HEK293 (cell line): Measurements from ENCODE around the gene SUGP2.

ENCODE experiments used
- CTCF ChIA-PET: fragments of 350-600 bp; formaldehyde crosslinking; extraction: SDS; loops from one replicate; lab custom pipeline; 2021; ENCODE audit warnings: antibody characterized with exemption; lab: Yijun Ruan, JAX
- POLR2A ChIA-PET: fragments of 300-600 bp; formaldehyde crosslinking; extraction: SDS; loops from one replicate; lab custom pipeline; 2020; ENCODE audit warnings: antibody characterized with exemption, inconsistent platforms; lab: Yijun Ruan, JAX
- H3K27ac ChIP-seq: fragments of 200-500 bp; sonication (Bioruptor generic); 2 replicates; pipeline ENCODE4 v1.5.1; 2014; ENCODE audit warnings: low read depth, low read length, control low read depth, inconsistent platforms; ENCODE audit errors: extremely low read depth
- H3K36me3 ChIP-seq, 2 experiments: fragments of 200-500 bp in 1 of 2; sonication (Bioruptor generic) in 1 of 2; 1 replicate in 1 of 2; 2 replicates in 1 of 2; pipeline ENCODE4 v1.5.1; 2014 to 2017; ENCODE audit warnings: inconsistent platforms in 2 of 2, low read length in 2 of 2; ENCODE audit not compliant: control insufficient read depth in 2 of 2, insufficient read depth in 1 of 2
- H3K4me1 ChIP-seq: fragments of 200-500 bp; sonication (Bioruptor generic); 2 replicates; pipeline ENCODE4 v1.5.1; 2014; ENCODE audit warnings: mild to moderate bottlenecking, low read length, inconsistent platforms; ENCODE audit not compliant: control insufficient read depth, insufficient read depth
- H3K4me3 ChIP-seq: 2 replicates; pipeline ENCODE4 v1.5.1; 2011; ENCODE audit warnings: low read depth, mild to moderate bottlenecking, control low read depth, low read length, moderate library complexity
- H3K9me3 ChIP-seq: fragments of 200-500 bp; sonication (Bioruptor generic); 2 replicates; pipeline ENCODE4 v1.5.1; 2014; ENCODE audit warnings: low read depth, low read length, inconsistent platforms; ENCODE audit not compliant: control insufficient read depth, insufficient read depth
- HOXD13 ChIP-seq: sonication (generic); formaldehyde crosslinking; IDR thresholded peaks from 2 replicates; pipeline ENCODE4 v1.8.0; 2022; ENCODE audit warnings: missing genetic modification reagents, borderline replicate concordance
- KLF16 ChIP-seq: fragments of 450-650 bp; formaldehyde crosslinking; IDR thresholded peaks from 2 replicates; pipeline ENCODE4 v1.5.1; 2017; ENCODE audit warnings: missing biosample characterization, missing genetic modification characterization
- KLF17 ChIP-seq: fragments of 450-650 bp; formaldehyde crosslinking; IDR thresholded peaks from 2 replicates; pipeline ENCODE4 v1.5.1; 2016; ENCODE audit warnings: missing biosample characterization, missing genetic modification characterization
- KLF8 ChIP-seq: fragments of 450-650 bp; formaldehyde crosslinking; IDR thresholded peaks from 2 replicates; pipeline ENCODE4 v1.5.1; 2016; ENCODE audit warnings: missing biosample characterization, missing genetic modification characterization
- MEIS1 ChIP-seq: sonication (generic); formaldehyde crosslinking; IDR thresholded peaks from 2 replicates; pipeline ENCODE4 v1.8.1; 2022; ENCODE audit warnings: missing genetic modification reagents, mild to moderate bottlenecking, borderline replicate concordance
- TRIM28 ChIP-seq: IDR thresholded peaks from 2 replicates; pipeline ENCODE4 v1.6.1; 2011; ENCODE audit warnings: low read length, control low read depth, borderline replicate concordance
- ZBTB20 ChIP-seq: fragments of 450-650 bp; formaldehyde crosslinking; IDR thresholded peaks from 2 replicates; pipeline ENCODE4 v1.5.1; 2016; ENCODE audit warnings: missing biosample characterization, missing genetic modification characterization
- ZBTB44 ChIP-seq: fragments of 450-650 bp; IDR thresholded peaks from 2 replicates; pipeline ENCODE4 v1.5.1; 2018; ENCODE audit warnings: missing biosample characterization, mild to moderate bottlenecking, missing genetic modification characterization
- ZBTB49 ChIP-seq: fragments of 450-650 bp; formaldehyde crosslinking; IDR thresholded peaks from 2 replicates; pipeline ENCODE4 v1.5.1; 2016; ENCODE audit warnings: missing biosample characterization, missing genetic modification characterization, low read depth
- ZFP3 ChIP-seq: fragments of 450-650 bp; formaldehyde crosslinking; IDR thresholded peaks from 2 replicates; pipeline ENCODE4 v1.5.1; 2016; ENCODE audit warnings: low read depth, missing biosample characterization, missing genetic modification characterization
- ZNF112 ChIP-seq: fragments of 450-650 bp; formaldehyde crosslinking; IDR thresholded peaks from 2 replicates; pipeline ENCODE4 v1.5.0; 2017; ENCODE audit warnings: missing biosample characterization, missing genetic modification characterization
- ZNF140 ChIP-seq: fragments of 450-650 bp; formaldehyde crosslinking; IDR thresholded peaks from 2 replicates; pipeline ENCODE4 v1.5.1; 2016; ENCODE audit warnings: missing biosample characterization, missing genetic modification characterization
- ZNF146 ChIP-seq: fragments of 450-650 bp; formaldehyde crosslinking; IDR thresholded peaks from 2 replicates; pipeline ENCODE4 v1.5.1; 2016; ENCODE audit warnings: missing biosample characterization, missing genetic modification characterization
- ZNF155 ChIP-seq: fragments of 450-650 bp; formaldehyde crosslinking; IDR thresholded peaks from 2 replicates; pipeline ENCODE4 v1.5.1; 2016; ENCODE audit warnings: missing biosample characterization, missing genetic modification characterization
- ZNF202 ChIP-seq: fragments of 450-650 bp; formaldehyde crosslinking; IDR thresholded peaks from 2 replicates; pipeline ENCODE4 v1.5.1; 2016; ENCODE audit warnings: missing biosample characterization, missing genetic modification characterization, borderline replicate concordance
- ZNF335 ChIP-seq: fragments of 450-650 bp; formaldehyde crosslinking; conservative IDR thresholded peaks from 2 replicates; pipeline ENCODE4 v1.5.1; 2016; ENCODE audit warnings: missing biosample characterization, missing genetic modification characterization
- ZNF362 ChIP-seq: fragments of 450-650 bp; formaldehyde crosslinking; IDR thresholded peaks from 2 replicates; pipeline ENCODE4 v1.5.1; 2016; ENCODE audit warnings: missing biosample characterization, missing genetic modification characterization
- ZNF394 ChIP-seq: fragments of 450-650 bp; formaldehyde crosslinking; IDR thresholded peaks from 2 replicates; pipeline ENCODE4 v1.5.1; 2016; ENCODE audit warnings: missing biosample characterization, missing genetic modification characterization, mild to moderate bottlenecking, moderate library complexity, borderline replicate concordance
- ZNF404 ChIP-seq: fragments of 450-650 bp; formaldehyde crosslinking; IDR thresholded peaks from 2 replicates; pipeline ENCODE4 v1.5.1; 2017; ENCODE audit warnings: missing biosample characterization, missing genetic modification characterization
- ZNF416 ChIP-seq: fragments of 450-650 bp; formaldehyde crosslinking; IDR thresholded peaks from 2 replicates; pipeline ENCODE4 v1.5.1; 2016; ENCODE audit warnings: missing biosample characterization, missing genetic modification characterization
- ZNF473 ChIP-seq: fragments of 450-650 bp; formaldehyde crosslinking; IDR thresholded peaks from 2 replicates; pipeline ENCODE4 v1.5.1; 2017; ENCODE audit warnings: missing biosample characterization, missing genetic modification characterization
- ZNF704 ChIP-seq: fragments of 450-650 bp; formaldehyde crosslinking; IDR thresholded peaks from 2 replicates; pipeline ENCODE4 v1.5.1; 2016; ENCODE audit warnings: missing biosample characterization, missing genetic modification characterization
- ZSCAN30 ChIP-seq: fragments of 450-650 bp; IDR thresholded peaks from 2 replicates; pipeline ENCODE4 v1.5.1; 2018; ENCODE audit warnings: missing biosample characterization, mild to moderate bottlenecking, missing genetic modification characterization, moderate library complexity

The SUGP2 gene

GRCh38 chr19:19027228-19027627 lies 6.1 kb downstream of the SUGP2 start:
- Histone ChIP-seq H3K4me3 (no peak overlapping the region), H3K27ac (no peak overlapping the region), H3K4me1 (no peaks in the 10 kb centered on the region), H3K9me3 (no peaks in the 10 kb centered on the region), H3K36me3 (peaks cover 76 to 90% of the 10 kb centered on the region in 2 experiments)
- no peak for TF ChIP-seq ZBTB20
- no peak for TF ChIP-seq ZBTB44 (tag by site-specific recombination)
- no peak for TF ChIP-seq ZNF394
- no peak for TF ChIP-seq KLF8
- no peak for TF ChIP-seq HOXD13 (CRISPR knock-in tag)
- POLR2A ChIA-PET, result interaction anchor here (0.5 to 0.7 kb wide), 2 partner anchors 14 to 375 kb away, joined by 3 read pairs; no protein-coding TSS in a partner anchor
- CTCF ChIA-PET, result interaction anchor here (0.6 kb wide), 1 partner anchor 113 kb away, joined by 3 read pairs; no protein-coding TSS in a partner anchor

GRCh38 chr19:19026299-19026971 lies 6.9 kb downstream of the SUGP2 start:
- no peak for TF ChIP-seq ZNF140 (tag by site-specific recombination)
- TF ChIP-seq ZNF146 (tag by site-specific recombination), result no peak
- no peak for TF ChIP-seq MEIS1 (CRISPR knock-in tag)
- no peak for TF ChIP-seq ZNF404
- TF ChIP-seq ZNF473 (tag by site-specific recombination), result no peak
- TF ChIP-seq ZSCAN30, result no peak
- no peak for TF ChIP-seq ZNF416 (tag by site-specific recombination)
- no peak for TF ChIP-seq ZNF362 (tag by site-specific recombination)
- TF ChIP-seq ZNF335, result no peak
- TF ChIP-seq ZNF112 (tag by site-specific recombination), result no peak
- TF ChIP-seq ZNF202 (tag by site-specific recombination), result no peak
- no peak for TF ChIP-seq KLF16
- TF ChIP-seq, all 188 proteins: peak for 0

GRCh38 chr19:19025861-19026260 lies 7.5 kb downstream of the SUGP2 start:
- Histone ChIP-seq H3K4me3 (no peak overlapping the region), H3K9me3 (no peaks in the 10 kb centered on the region), H3K27ac (no peak overlapping the region), H3K4me1 (no peaks in the 10 kb centered on the region), H3K36me3 (peaks cover 75 to 88% of the 10 kb centered on the region in 2 experiments)
- TF ChIP-seq ZNF704 (tag by site-specific recombination), result no peak
- TF ChIP-seq ZFP3 (tag by site-specific recombination), result no peak
- TF ChIP-seq ZNF146 (tag by site-specific recombination), result no peak
- TF ChIP-seq TRIM28, result no peak
- no peak for TF ChIP-seq ZNF155 (tag by site-specific recombination)
- no peak for TF ChIP-seq MEIS1 (CRISPR knock-in tag)
- no peak for TF ChIP-seq ZBTB49 (tag by site-specific recombination)
- TF ChIP-seq ZNF394, result no peak
- TF ChIP-seq KLF17 (tag by site-specific recombination), result no peak
- POLR2A ChIA-PET, result no interaction called here
- CTCF ChIA-PET, result interaction anchor here (0.7 to 1.2 kb wide), 2 partner anchors 15 to 38 kb away, joined by 3 to 5 read pairs; no protein-coding TSS in a partner anchor

More at GRCh38 chr19:19026299-19026971, 6.9 kb downstream of the SUGP2 start:
- CTCF ChIA-PET, result interaction anchor here (0.7 kb wide), 1 partner anchor 15 kb away, joined by 5 read pairs; no protein-coding TSS in a partner anchor
- H3K27ac ChIP-seq, result no peak overlapping the region
- no peaks in the 10 kb centered on the region for H3K4me1 ChIP-seq
- peaks cover 79 to 87% of the 10 kb centered on the region in 2 experiments for H3K36me3 ChIP-seq
- no peak overlapping the region for H3K4me3 ChIP-seq
- H3K9me3 ChIP-seq, result no peaks in the 10 kb centered on the region
- POLR2A ChIA-PET, result interaction anchor here (0.5 kb wide), 1 partner anchor 13 kb away, joined by 3 read pairs; no protein-coding TSS in a partner anchor
